HL-60 (cell line): ENCODE measurements around the gene IL1RL1.
A peak's percentile ranks its signal among the peaks of the same experiment; 100 is the strongest.

Experiments
- GABPA ChIP-seq: IDR thresholded peaks from 2 replicates; pipeline ENCODE4 v1.6.1; 2012; ENCODE audit warnings: low read depth
- POLR2AphosphoS5 ChIP-seq: IDR thresholded peaks from 2 replicates; pipeline ENCODE4 v1.6.1; 2012; ENCODE audit warnings: low read depth
- TF ChIP-seq, protein P1 (sequence below): IDR thresholded peaks from one replicate; pipeline ENCODE4 v1.5.1; 2011; ENCODE audit warnings: low read length, control low read depth, inconsistent platforms; ENCODE audit not compliant: insufficient read depth
- TF ChIP-seq, protein P2 (sequence below): IDR thresholded peaks from 2 replicates; pipeline ENCODE4 v1.6.1; 2012; ENCODE audit warnings: low read depth; ENCODE audit not compliant: insufficient replicate concordance

DNA sequence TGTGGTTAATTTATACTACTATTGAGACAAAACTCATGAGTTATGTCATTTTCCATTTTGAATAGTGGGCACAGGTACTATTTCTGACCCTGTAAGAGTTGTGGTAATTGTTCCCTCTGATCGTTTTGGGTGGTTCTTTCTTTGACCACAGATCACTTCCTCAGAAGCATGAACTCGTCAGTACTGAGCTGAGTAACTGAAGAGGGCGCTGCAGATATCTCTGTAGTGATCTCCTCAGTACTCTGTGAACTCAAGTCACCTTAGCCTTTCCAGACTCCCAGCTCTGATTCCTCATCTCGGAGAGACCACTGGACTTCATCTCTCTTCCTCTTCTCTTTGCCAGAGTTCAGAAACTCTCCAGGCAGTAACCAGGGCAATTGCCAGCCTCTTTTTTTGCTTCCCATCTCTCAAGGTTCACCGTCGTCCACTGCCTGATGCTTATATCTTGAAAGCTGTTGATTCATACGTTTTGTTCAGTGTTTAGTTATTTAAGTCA is 9.4 kb upstream of the IL1RL1 start:
- TF ChIP-seq, protein P1, sequence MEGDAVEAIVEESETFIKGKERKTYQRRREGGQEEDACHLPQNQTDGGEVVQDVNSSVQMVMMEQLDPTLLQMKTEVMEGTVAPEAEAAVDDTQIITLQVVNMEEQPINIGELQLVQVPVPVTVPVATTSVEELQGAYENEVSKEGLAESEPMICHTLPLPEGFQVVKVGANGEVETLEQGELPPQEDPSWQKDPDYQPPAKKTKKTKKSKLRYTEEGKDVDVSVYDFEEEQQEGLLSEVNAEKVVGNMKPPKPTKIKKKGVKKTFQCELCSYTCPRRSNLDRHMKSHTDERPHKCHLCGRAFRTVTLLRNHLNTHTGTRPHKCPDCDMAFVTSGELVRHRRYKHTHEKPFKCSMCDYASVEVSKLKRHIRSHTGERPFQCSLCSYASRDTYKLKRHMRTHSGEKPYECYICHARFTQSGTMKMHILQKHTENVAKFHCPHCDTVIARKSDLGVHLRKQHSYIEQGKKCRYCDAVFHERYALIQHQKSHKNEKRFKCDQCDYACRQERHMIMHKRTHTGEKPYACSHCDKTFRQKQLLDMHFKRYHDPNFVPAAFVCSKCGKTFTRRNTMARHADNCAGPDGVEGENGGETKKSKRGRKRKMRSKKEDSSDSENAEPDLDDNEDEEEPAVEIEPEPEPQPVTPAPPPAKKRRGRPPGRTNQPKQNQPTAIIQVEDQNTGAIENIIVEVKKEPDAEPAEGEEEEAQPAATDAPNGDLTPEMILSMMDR = peak; percentile 42
- TF ChIP-seq POLR2AphosphoS5 = no peak
- TF ChIP-seq, protein P2, sequence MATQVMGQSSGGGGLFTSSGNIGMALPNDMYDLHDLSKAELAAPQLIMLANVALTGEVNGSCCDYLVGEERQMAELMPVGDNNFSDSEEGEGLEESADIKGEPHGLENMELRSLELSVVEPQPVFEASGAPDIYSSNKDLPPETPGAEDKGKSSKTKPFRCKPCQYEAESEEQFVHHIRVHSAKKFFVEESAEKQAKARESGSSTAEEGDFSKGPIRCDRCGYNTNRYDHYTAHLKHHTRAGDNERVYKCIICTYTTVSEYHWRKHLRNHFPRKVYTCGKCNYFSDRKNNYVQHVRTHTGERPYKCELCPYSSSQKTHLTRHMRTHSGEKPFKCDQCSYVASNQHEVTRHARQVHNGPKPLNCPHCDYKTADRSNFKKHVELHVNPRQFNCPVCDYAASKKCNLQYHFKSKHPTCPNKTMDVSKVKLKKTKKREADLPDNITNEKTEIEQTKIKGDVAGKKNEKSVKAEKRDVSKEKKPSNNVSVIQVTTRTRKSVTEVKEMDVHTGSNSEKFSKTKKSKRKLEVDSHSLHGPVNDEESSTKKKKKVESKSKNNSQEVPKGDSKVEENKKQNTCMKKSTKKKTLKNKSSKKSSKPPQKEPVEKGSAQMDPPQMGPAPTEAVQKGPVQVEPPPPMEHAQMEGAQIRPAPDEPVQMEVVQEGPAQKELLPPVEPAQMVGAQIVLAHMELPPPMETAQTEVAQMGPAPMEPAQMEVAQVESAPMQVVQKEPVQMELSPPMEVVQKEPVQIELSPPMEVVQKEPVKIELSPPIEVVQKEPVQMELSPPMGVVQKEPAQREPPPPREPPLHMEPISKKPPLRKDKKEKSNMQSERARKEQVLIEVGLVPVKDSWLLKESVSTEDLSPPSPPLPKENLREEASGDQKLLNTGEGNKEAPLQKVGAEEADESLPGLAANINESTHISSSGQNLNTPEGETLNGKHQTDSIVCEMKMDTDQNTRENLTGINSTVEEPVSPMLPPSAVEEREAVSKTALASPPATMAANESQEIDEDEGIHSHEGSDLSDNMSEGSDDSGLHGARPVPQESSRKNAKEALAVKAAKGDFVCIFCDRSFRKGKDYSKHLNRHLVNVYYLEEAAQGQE = no peak
- no peak for TF ChIP-seq GABPA
